K562 (cell line): ENCODE measurements around the gene BCL2L13. TPM values are rescaled to one million over a fixed set of nuclear protein-coding genes. Genes with fewer than 3 reads are reported as not detected.

Experiments
- DNMT1 ChIP-seq: fragments of 450-650 bp; IDR thresholded peaks from 2 replicates; pipeline ENCODE4 v1.6.1; 2016; ENCODE audit warnings: antibody characterized with exemption, mild to moderate bottlenecking
- ELF2 ChIP-seq: fragments of 250-450 bp; sonication (Bioruptor Pico); IDR thresholded peaks from 2 replicates; pipeline ENCODE4 v1.5.0; 2021; ENCODE audit warnings: mild to moderate bottlenecking
- EP300 ChIP-seq: IDR thresholded peaks from 2 replicates; pipeline ENCODE4 v1.6.1; 2012; ENCODE audit warnings: low read length, improper control_type of control experiment
- HLTF ChIP-seq: fragments of 450-650 bp; IDR thresholded peaks from 2 replicates; pipeline ENCODE4 v1.6.1; 2016
- LARP7 ChIP-seq: fragments of 450-650 bp; IDR thresholded peaks from 2 replicates; pipeline ENCODE4 v1.6.1; 2016
- SMARCB1 ChIP-seq: IDR thresholded peaks from 2 replicates; pipeline ENCODE4 v1.6.1; 2011; ENCODE audit warnings: improper control_type of control experiment, low read depth; ENCODE audit not compliant: insufficient read length
- ZNF175 ChIP-seq: fragments of 200-800 bp; sonication (Bioruptor generic); IDR thresholded peaks from 2 replicates; pipeline ENCODE4 v1.6.1; 2016; ENCODE audit warnings: low read depth, mild to moderate bottlenecking, missing genetic modification characterization, missing compliant biosample characterization
- polyA plus RNA-seq, 8 experiments: library from polyadenylated mRNA; depleted of rRNA in 4 of 8; stranded (reverse) in 5 of 8; unstranded in 3 of 8; fragments of >200 nt; fragmentation: Nextera tagmentation in 2 of 8; fragmentation: Illumina TruSeq in 1 of 8; extraction: Ambion mirVana in 2 of 8; extraction: Trizol in 1 of 8; gene quantifications; 2 replicates each; pipeline versions ENCODE4 v1.2.1 to v1.2.3, GENCODE V29; 2011 to 2014; ENCODE audit warnings: inconsistent platforms in 1 of 8, missing spikeins in 1 of 8
- total RNA-seq, 7 experiments: library from RNA; depleted of rRNA in 6 of 7; stranded (reverse); fragments of >200 nt in 6 of 7; fragmentation: Illumina TruSeq in 2 of 7; extraction: Trizol in 2 of 7; gene quantifications; 2 replicates each; pipeline versions ENCODE4 v1.2.1 to v1.2.3, GENCODE V29; 2011 to 2021; ENCODE audit warnings: low replicate concordance in 1 of 7
- TF ChIP-seq, protein P1 (sequence below): fragments of 450-650 bp; formaldehyde crosslinking; IDR thresholded peaks from 2 replicates; pipeline ENCODE4 v1.4.0; 2022; ENCODE audit warnings: missing genetic modification characterization
- TF ChIP-seq, protein P2 (sequence below), 2 experiments: fragments of 450-650 bp in 1 of 2; sonication (generic) in 1 of 2; formaldehyde crosslinking in 1 of 2; IDR thresholded peaks in 1 of 2; conservative IDR thresholded peaks in 1 of 2; 2 replicates each; pipeline versions ENCODE4 v1.6.1 to v1.8.1; 2016 to 2023; ENCODE audit warnings: mild to moderate bottlenecking in 2 of 2, moderate library complexity in 2 of 2, inconsistent platforms in 1 of 2, missing genetic modification reagents in 1 of 2
- TF ChIP-seq, protein P3 (sequence below): fragments of 250-450 bp; sonication (Bioruptor Pico); IDR thresholded peaks from 2 replicates; pipeline ENCODE4 v1.4.0; 2020; ENCODE audit warnings: mild to moderate bottlenecking, moderate library complexity
- TF ChIP-seq, protein P4 (sequence below): fragments of 250-450 bp; sonication (Bioruptor Pico); IDR thresholded peaks from 2 replicates; pipeline ENCODE4 v1.5.0; 2021; ENCODE audit warnings: mild to moderate bottlenecking, borderline replicate concordance

The BCL2L13 gene
- total and polyA plus RNA-seq, 9 of the 15 experiments (the other 6 are each of a cell fraction or from before 2014, with no cell fraction given) = 41.5 to 63.4 (median 56.5) TPM

DNA sequence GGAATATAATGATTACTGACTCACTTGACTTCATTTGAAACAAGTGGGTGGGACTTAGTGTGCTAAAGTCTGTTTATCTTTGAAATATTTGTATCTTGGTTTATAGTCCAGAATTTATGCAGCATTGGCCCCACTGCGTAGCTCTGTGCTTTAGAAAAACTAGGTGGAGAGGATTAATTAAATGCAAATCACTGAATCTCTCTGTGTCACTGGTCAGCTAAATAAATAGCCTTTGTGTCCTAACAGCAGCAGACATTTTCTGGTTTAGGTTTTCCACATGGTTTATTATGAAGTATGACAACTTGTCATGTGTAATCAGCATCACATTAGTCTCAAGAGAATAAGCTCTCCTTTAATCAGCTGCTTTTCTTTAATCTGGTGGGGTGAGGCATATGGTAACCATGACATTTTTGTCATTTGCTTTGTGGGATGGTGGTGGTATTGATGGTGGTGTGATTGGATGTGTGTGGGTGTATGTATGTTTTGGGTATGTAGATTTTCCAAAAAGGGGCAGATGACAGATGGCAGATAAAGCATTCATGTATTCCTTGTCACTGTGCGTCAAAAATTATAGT, 33.9 kb downstream of the BCL2L13 start (continued):
- TF ChIP-seq, protein P1, sequence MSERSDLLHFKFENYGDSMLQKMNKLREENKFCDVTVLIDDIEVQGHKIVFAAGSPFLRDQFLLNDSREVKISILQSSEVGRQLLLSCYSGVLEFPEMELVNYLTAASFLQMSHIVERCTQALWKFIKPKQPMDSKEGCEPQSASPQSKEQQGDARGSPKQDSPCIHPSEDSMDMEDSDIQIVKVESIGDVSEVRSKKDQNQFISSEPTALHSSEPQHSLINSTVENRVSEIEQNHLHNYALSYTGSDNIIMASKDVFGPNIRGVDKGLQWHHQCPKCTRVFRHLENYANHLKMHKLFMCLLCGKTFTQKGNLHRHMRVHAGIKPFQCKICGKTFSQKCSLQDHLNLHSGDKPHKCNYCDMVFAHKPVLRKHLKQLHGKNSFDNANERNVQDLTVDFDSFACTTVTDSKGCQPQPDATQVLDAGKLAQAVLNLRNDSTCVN (CRISPR knock-in tag) = no peak
- TF ChIP-seq DNMT1 = peak; percentile 89; the same call in 1 of the 2 replicates
- TF ChIP-seq, protein P2, sequence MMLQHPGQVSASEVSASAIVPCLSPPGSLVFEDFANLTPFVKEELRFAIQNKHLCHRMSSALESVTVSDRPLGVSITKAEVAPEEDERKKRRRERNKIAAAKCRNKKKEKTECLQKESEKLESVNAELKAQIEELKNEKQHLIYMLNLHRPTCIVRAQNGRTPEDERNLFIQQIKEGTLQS (IDR thresholded peaks at IDR 0.05) = no peak
- TF ChIP-seq, protein P2 (CRISPR knock-in tag; conservative IDR thresholded peaks at IDR 0.05) = no peak
- no peak for TF ChIP-seq SMARCB1
- TF ChIP-seq, protein P3, sequence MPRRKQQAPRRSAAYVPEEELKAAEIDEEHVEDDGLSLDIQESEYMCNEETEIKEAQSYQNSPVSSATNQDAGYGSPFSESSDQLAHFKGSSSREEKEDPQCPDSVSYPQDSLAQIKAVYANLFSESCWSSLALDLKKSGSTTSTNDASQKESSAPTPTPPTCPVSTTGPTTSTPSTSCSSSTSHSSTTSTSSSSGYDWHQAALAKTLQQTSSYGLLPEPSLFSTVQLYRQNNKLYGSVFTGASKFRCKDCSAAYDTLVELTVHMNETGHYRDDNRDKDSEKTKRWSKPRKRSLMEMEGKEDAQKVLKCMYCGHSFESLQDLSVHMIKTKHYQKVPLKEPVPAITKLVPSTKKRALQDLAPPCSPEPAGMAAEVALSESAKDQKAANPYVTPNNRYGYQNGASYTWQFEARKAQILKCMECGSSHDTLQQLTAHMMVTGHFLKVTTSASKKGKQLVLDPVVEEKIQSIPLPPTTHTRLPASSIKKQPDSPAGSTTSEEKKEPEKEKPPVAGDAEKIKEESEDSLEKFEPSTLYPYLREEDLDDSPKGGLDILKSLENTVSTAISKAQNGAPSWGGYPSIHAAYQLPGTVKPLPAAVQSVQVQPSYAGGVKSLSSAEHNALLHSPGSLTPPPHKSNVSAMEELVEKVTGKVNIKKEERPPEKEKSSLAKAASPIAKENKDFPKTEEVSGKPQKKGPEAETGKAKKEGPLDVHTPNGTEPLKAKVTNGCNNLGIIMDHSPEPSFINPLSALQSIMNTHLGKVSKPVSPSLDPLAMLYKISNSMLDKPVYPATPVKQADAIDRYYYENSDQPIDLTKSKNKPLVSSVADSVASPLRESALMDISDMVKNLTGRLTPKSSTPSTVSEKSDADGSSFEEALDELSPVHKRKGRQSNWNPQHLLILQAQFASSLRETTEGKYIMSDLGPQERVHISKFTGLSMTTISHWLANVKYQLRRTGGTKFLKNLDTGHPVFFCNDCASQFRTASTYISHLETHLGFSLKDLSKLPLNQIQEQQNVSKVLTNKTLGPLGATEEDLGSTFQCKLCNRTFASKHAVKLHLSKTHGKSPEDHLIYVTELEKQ (CRISPR knock-in tag) = no peak
- no peak for TF ChIP-seq ELF2
- TF ChIP-seq HLTF = 0 out of 2 replicates have a peak, but pooled peaks have one; percentile 17
- TF ChIP-seq LARP7 = peak; percentile 81; the same call in 1 of the 2 replicates
- TF ChIP-seq, protein P4, sequence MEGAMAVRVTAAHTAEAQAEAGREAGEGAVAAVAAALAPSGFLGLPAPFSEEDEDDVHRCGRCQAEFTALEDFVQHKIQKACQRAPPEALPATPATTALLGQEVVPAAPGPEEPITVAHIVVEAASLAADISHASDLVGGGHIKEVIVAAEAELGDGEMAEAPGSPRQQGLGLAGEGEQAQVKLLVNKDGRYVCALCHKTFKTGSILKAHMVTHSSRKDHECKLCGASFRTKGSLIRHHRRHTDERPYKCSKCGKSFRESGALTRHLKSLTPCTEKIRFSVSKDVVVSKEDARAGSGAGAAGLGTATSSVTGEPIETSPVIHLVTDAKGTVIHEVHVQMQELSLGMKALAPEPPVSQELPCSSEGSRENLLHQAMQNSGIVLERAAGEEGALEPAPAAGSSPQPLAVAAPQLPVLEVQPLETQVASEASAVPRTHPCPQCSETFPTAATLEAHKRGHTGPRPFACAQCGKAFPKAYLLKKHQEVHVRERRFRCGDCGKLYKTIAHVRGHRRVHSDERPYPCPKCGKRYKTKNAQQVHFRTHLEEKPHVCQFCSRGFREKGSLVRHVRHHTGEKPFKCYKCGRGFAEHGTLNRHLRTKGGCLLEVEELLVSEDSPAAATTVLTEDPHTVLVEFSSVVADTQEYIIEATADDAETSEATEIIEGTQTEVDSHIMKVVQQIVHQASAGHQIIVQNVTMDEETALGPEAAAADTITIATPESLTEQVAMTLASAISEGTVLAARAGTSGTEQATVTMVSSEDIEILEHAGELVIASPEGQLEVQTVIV (CRISPR knock-in tag) = no peak
- no peak for TF ChIP-seq ZNF175
- 0 out of 2 replicates have a peak, but pooled peaks have one; percentile 0 for TF ChIP-seq EP300
